Neural cell (in vitro differentiated cells): ENCODE results near the gene IL1RAPL2. TPM values are rescaled to one million over a fixed set of nuclear protein-coding genes. Genes with fewer than 3 reads are reported as not detected.

Experiments used
- H2AFZ ChIP-seq: fragments of 200-600, 300-800 bp; sonication (generic), shearing (Covaris generic); 2 replicates; pipeline ENCODE4 v1.6.0; 2014; ENCODE audit warnings: low read depth, mild to moderate bottlenecking, antibody characterized with exemption, low read length, moderate library complexity
- H3F3A ChIP-seq: fragments of 200-600 bp; shearing (Covaris generic); 2 replicates; pipeline ENCODE4 v1.6.1; 2016; ENCODE audit warnings: mild to moderate bottlenecking, moderate library complexity, mixed read lengths, antibody characterized with exemption, low read length; ENCODE audit not compliant: insufficient read depth, poor library complexity, severe bottlenecking
- H3K27ac ChIP-seq: fragments of 200-600, 300-800 bp; sonication (generic), shearing (Covaris generic); 2 replicates; pipeline ENCODE4 v1.5.1; 2014; ENCODE audit warnings: mild to moderate bottlenecking, low read length, moderate library complexity
- H3K27me3 ChIP-seq: fragments of 300-800, 200-600 bp; sonication (generic), shearing (Covaris generic); 2 replicates; pipeline ENCODE4 v1.6.0; 2014; ENCODE audit warnings: mild to moderate bottlenecking, low read depth, low read length, moderate library complexity; ENCODE audit not compliant: insufficient read depth
- H3K36me3 ChIP-seq: fragments of 300-800, 200-600 bp; sonication (generic), shearing (Covaris generic); 2 replicates; pipeline ENCODE4 v1.5.1; 2014; ENCODE audit warnings: mild to moderate bottlenecking, antibody characterized with exemption, low read length, moderate library complexity; ENCODE audit not compliant: insufficient read depth
- H3K4me2 ChIP-seq: fragments of 300-800, 200-600 bp; sonication (generic), shearing (Covaris generic); 2 replicates; pipeline ENCODE4 v1.6.0; 2014; ENCODE audit warnings: mild to moderate bottlenecking, low read length
- H3K4me3 ChIP-seq: fragments of 300-800, 200-600 bp; sonication (generic), shearing (Covaris generic); 2 replicates; pipeline ENCODE4 v1.5.1; 2014; ENCODE audit warnings: mild to moderate bottlenecking, low read length, moderate library complexity
- H3K79me2 ChIP-seq: fragments of 200-600 bp; shearing (Covaris generic); replicated peaks from 2 replicates; pipeline ENCODE4 v1.6.0; 2014; ENCODE audit warnings: mild to moderate bottlenecking, low read length, moderate library complexity; ENCODE audit not compliant: insufficient read depth
- H3K9ac ChIP-seq: fragments of 300-800, 200-600 bp; sonication (generic), shearing (Covaris generic); 2 replicates; pipeline ENCODE4 v1.6.1; 2016; ENCODE audit warnings: mild to moderate bottlenecking, low read length, mixed read lengths
- H3K9me2 ChIP-seq: fragments of 200-600 bp; shearing (Covaris generic); 2 replicates; pipeline ENCODE4 v1.6.1; 2016; ENCODE audit warnings: mild to moderate bottlenecking, low read length, mixed read lengths; ENCODE audit not compliant: insufficient read depth
- H3K9me3 ChIP-seq: fragments of 200-600, 300-800 bp; sonication (generic), shearing (Covaris generic); 2 replicates; pipeline ENCODE4 v1.6.1; 2016; ENCODE audit warnings: mild to moderate bottlenecking, mixed run types, low read length, moderate library complexity, mixed read lengths
- H4K20me1 ChIP-seq: fragments of 200-600 bp; shearing (Covaris generic); 2 replicates; pipeline ENCODE4 v1.6.1; 2016; ENCODE audit warnings: mild to moderate bottlenecking, mixed run types; ENCODE audit not compliant: insufficient read depth
- CTCF ChIP-seq: fragments of 450-650 bp; IDR thresholded peaks from 2 replicates; pipeline ENCODE4 v1.5.1; 2014; ENCODE audit warnings: antibody characterized with exemption, mild to moderate bottlenecking, moderate library complexity; ENCODE audit not compliant: poor library complexity, severe bottlenecking
- EP300 ChIP-seq: fragments of 450-650 bp; conservative IDR thresholded peaks from 2 replicates; pipeline ENCODE4 v1.6.1; 2014; ENCODE audit warnings: antibody characterized with exemption, mild to moderate bottlenecking, moderate library complexity; ENCODE audit not compliant: poor library complexity, severe bottlenecking
- EZH2 ChIP-seq: fragments of 200-600, 300-800 bp; shearing (Covaris generic), sonication (generic); IDR thresholded peaks from 2 replicates; pipeline ENCODE4 v1.6.1; 2014; ENCODE audit warnings: antibody characterized with exemption, low read length, borderline replicate concordance, mild to moderate bottlenecking; ENCODE audit not compliant: insufficient read depth, poor library complexity, severe bottlenecking
- MXI1 ChIP-seq: fragments of 450-650 bp; conservative IDR thresholded peaks from 2 replicates; pipeline ENCODE4 v1.6.1; 2014; ENCODE audit warnings: antibody characterized with exemption, mild to moderate bottlenecking; ENCODE audit not compliant: poor library complexity, severe bottlenecking
- POLR2AphosphoS5 ChIP-seq: IDR thresholded peaks from 2 replicates; pipeline ENCODE4 v1.6.1; 2012
- RAD21 ChIP-seq: fragments of 450-650 bp; conservative IDR thresholded peaks from 2 replicates; pipeline ENCODE4 v1.6.1; 2014; ENCODE audit warnings: antibody characterized with exemption, mild to moderate bottlenecking, moderate library complexity
- REST ChIP-seq: IDR thresholded peaks from 2 replicates; pipeline ENCODE4 v1.6.1; 2012; ENCODE audit warnings: borderline replicate concordance
- SMC3 ChIP-seq: fragments of 450-650 bp; conservative IDR thresholded peaks from 2 replicates; pipeline ENCODE4 v1.6.1; 2014; ENCODE audit warnings: antibody characterized with exemption, mild to moderate bottlenecking, moderate library complexity; ENCODE audit not compliant: poor library complexity
- TAF1 ChIP-seq: IDR thresholded peaks from 2 replicates; pipeline ENCODE4 v1.6.1; 2012; ENCODE audit warnings: low read depth
- polyA plus RNA-seq: library from polyadenylated mRNA; depleted of rRNA; stranded (reverse); fragments of >200 nt; gene quantifications from 2 replicates; pipeline ENCODE4 v1.2.3, GENCODE V29; 2014

Gene IL1RAPL2
- polyA plus RNA-seq, 1 donor from 2014 or later: not detected

GRCh38 chrX:104659005-104659744, 93.2 kb downstream of the IL1RAPL2 start:
- no peak overlapping the region for H3K4me2 ChIP-seq
- H2AFZ ChIP-seq: no peak overlapping the region
- no peaks in the 10 kb centered on the region for H3K9me3 ChIP-seq
- H3K9ac ChIP-seq: no peak overlapping the region
- TF ChIP-seq TAF1 (no peak), RAD21 (no peak), EZH2 (no peak), MXI1 (no peak), CTCF (no peak), REST (no peak), SMC3 (no peak), POLR2AphosphoS5 (no peak), EP300 (no peak)
- no peaks in the 10 kb centered on the region for H3F3A ChIP-seq
- no peaks in the 10 kb centered on the region for H3K36me3 ChIP-seq
- no peak overlapping the region for H3K27ac ChIP-seq
- H3K9me2 ChIP-seq: no peaks in the 10 kb centered on the region
- H3K4me3 ChIP-seq: no peak overlapping the region
- no peaks in the 10 kb centered on the region for H3K79me2 ChIP-seq
- no peaks in the 10 kb centered on the region for H4K20me1 ChIP-seq
- no peaks in the 10 kb centered on the region for H3K27me3 ChIP-seq

- Histone ChIP-seq H3K9ac (no peak overlapping the region), H3F3A (no peaks in the 10 kb centered on the region), H3K27me3 (no peaks in the 10 kb centered on the region), H3K9me3 (no peaks in the 10 kb centered on the region), H3K27ac (no peak overlapping the region), H2AFZ (no peak overlapping the region), H4K20me1 (no peaks in the 10 kb centered on the region), H3K4me2 (no peak overlapping the region), H3K79me2 (no peaks in the 10 kb centered on the region), H3K9me2 (no peaks in the 10 kb centered on the region), H3K4me3 (no peak overlapping the region), H3K36me3 (no peaks in the 10 kb centered on the region)
- no peak for TF ChIP-seq REST
These were observed 94.1 kb downstream of the IL1RAPL2 start for GRCh38 chrX:104660092-104660491.
